ENCODE results near the gene PDE10A. TPM values are rescaled to one million over a fixed set of nuclear protein-coding genes. Genes with fewer than 3 reads are reported as not detected.

The PDE10A gene
- total RNA-seq, 1 experiment from 2014 or later = 0.31 TPM

GRCh38 chr6:165635965-165636364, 27.1 kb downstream of the PDE10A start:
- Histone ChIP-seq H3K4me1 (ENCODE audit: insufficient read depth, low read length) (peaks cover 9% of the 10 kb centered on the region; the same call in 1 of the 2 replicates), H4K91ac (ENCODE audit: insufficient read length, low read depth, low read length) (no peak overlapping the region), H3K4me2 (ENCODE audit: insufficient read depth, insufficient read length, low read length) (no peak overlapping the region), H2AFZ (ENCODE audit: low read length) (no peak overlapping the region), H2BK120ac (ENCODE audit: low read depth, low read length, poor library complexity, severe bottlenecking) (no peak overlapping the region), H4K20me1 (ENCODE audit: control insufficient read depth, insufficient read depth, insufficient read length) (no peaks in the 10 kb centered on the region), H2BK15ac (ENCODE audit: low read depth, low read length) (no peak overlapping the region), H3K27me3 (ENCODE audit: insufficient read depth, low read length) (no peaks in the 10 kb centered on the region), H3K56ac (ENCODE audit: insufficient read length, low read depth, low read length) (no peak overlapping the region), H4K5ac (ENCODE audit: insufficient read length, low read depth, low read length) (no peak overlapping the region), H3K9ac (ENCODE audit: extremely low read depth, insufficient read length, low read length) (no peak overlapping the region), H3K79me1 (ENCODE audit: insufficient read depth, low read depth, low read length, poor library complexity, severe bottlenecking) (no peaks in the 10 kb centered on the region), H3K23me2 (ENCODE audit: insufficient read length, low read depth, low read length, poor library complexity, severe bottlenecking) (no peaks in the 10 kb centered on the region), H2AK5ac (ENCODE audit: insufficient read length, low read length) (no peak overlapping the region), H3K9me3 (ENCODE audit: control insufficient read depth, low read depth, low read length) (no peaks in the 10 kb centered on the region), H3K79me2 (ENCODE audit: insufficient read depth, low read length) (no peaks in the 10 kb centered on the region), H4K8ac (replicated peaks; ENCODE audit: insufficient read length, low read depth, low read length) (no peak overlapping the region), H3K14ac (ENCODE audit: insufficient read depth, low read length) (no peak overlapping the region), H3K4ac (ENCODE audit: low read depth, low read length) (no peak overlapping the region), H2BK20ac (ENCODE audit: low read depth, low read length, poor library complexity, severe bottlenecking) (no peak overlapping the region), H3T11ph (ENCODE audit: low read length) (no peak overlapping the region), H2BK12ac (ENCODE audit: insufficient read length, low read depth, low read length) (no peak overlapping the region), H3K18ac (ENCODE audit: insufficient read length, low read depth, low read length) (no peak overlapping the region), H3K23ac (ENCODE audit: insufficient read length, low read depth, low read length) (no peak overlapping the region), H3K27ac (ENCODE audit: insufficient read length, low read depth, low read length) (peak overlapping the region; percentile 41), H2BK5ac (ENCODE audit: insufficient read length, low read length) (no peak overlapping the region)
- Mint-ChIP-seq H3K27me3 (ENCODE audit: low read depth) (peaks cover 11% of the 10 kb centered on the region), H3K36me3 (ENCODE audit: insufficient read depth in 1 of 3, low read depth in 3 of 3) (no peaks in the 10 kb centered on the region), H3K4me1 (peaks cover 38 to 48% of the 10 kb centered on the region in 2 experiments), H3K27ac (peak overlapping the region; percentile 2 to 95 (median 94); a peak in 6 of 7 replicates), H3K4me3 (no peak overlapping the region), H3K9me3 (no peaks in the 10 kb centered on the region)
- no peak for TF ChIP-seq CTCF (conservative IDR thresholded peaks at IDR 0.05)
- DNase-seq = no peak

Data from H9 (cell line).